ENCODE data around the gene CFL1. TPM values are rescaled to one million over a fixed set of nuclear protein-coding genes. Genes with fewer than 3 reads are reported as not detected.

The CFL1 gene
- total and polyA plus RNA-seq, 10 of the 15 experiments (the other 5 are each of a cell fraction or from before 2014, with no cell fraction given), result 164 to 2,994 (median 1,500) TPM

DNA sequence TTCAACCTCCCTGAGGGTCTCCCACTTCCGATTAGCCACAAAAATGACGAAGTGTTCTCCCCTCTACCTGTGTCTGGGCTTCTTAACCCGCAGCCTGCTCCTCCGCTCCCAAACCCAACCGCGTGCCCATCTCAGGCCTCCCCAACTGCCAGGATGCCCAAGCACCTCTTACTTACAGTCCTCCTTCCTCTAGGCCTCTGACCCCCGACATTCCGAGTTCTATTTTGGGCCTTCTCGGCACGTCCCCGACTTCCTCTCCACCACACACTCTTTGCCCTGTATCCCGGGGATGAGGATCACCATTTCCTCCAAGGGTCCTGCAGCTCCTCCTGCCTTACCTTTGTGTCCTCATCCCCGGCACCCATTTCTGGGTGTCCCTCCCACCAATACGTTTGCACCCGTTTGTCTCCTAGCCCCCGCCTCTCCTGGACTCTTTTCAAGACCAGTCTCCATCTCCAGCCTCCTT lies 1.9 kb upstream of the CFL1 start (continued):
- TF ChIP-seq, protein P1, sequence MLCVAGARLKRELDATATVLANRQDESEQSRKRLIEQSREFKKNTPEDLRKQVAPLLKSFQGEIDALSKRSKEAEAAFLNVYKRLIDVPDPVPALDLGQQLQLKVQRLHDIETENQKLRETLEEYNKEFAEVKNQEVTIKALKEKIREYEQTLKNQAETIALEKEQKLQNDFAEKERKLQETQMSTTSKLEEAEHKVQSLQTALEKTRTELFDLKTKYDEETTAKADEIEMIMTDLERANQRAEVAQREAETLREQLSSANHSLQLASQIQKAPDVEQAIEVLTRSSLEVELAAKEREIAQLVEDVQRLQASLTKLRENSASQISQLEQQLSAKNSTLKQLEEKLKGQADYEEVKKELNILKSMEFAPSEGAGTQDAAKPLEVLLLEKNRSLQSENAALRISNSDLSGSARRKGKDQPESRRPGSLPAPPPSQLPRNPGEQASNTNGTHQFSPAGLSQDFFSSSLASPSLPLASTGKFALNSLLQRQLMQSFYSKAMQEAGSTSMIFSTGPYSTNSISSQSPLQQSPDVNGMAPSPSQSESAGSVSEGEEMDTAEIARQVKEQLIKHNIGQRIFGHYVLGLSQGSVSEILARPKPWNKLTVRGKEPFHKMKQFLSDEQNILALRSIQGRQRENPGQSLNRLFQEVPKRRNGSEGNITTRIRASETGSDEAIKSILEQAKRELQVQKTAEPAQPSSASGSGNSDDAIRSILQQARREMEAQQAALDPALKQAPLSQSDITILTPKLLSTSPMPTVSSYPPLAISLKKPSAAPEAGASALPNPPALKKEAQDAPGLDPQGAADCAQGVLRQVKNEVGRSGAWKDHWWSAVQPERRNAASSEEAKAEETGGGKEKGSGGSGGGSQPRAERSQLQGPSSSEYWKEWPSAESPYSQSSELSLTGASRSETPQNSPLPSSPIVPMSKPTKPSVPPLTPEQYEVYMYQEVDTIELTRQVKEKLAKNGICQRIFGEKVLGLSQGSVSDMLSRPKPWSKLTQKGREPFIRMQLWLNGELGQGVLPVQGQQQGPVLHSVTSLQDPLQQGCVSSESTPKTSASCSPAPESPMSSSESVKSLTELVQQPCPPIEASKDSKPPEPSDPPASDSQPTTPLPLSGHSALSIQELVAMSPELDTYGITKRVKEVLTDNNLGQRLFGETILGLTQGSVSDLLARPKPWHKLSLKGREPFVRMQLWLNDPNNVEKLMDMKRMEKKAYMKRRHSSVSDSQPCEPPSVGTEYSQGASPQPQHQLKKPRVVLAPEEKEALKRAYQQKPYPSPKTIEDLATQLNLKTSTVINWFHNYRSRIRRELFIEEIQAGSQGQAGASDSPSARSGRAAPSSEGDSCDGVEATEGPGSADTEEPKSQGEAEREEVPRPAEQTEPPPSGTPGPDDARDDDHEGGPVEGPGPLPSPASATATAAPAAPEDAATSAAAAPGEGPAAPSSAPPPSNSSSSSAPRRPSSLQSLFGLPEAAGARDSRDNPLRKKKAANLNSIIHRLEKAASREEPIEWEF (IDR thresholded peaks at IDR 0.05; ENCODE audit: insufficient replicate concordance, low read depth, low read length), result no peak
- TF ChIP-seq MTA3 (IDR thresholded peaks at IDR 0.05; ENCODE audit: borderline replicate concordance, low read length) (no peak), SUPT20H (IDR thresholded peaks at IDR 0.05; ENCODE audit: borderline replicate concordance, control insufficient read depth, low read depth, low read length) (no peak), IRF4 (IDR thresholded peaks at IDR 0.05; ENCODE audit: low read depth, low read length) (no peak), HDAC6 (IDR thresholded peaks at IDR 0.05; ENCODE audit: unreplicated experiment) (no peak), ZZZ3 (IDR thresholded peaks at IDR 0.05; ENCODE audit: control insufficient read depth, insufficient read length, low read depth) (no peak), STAT1 (conservative IDR thresholded peaks at IDR 0.05) (no peak), POLR2AphosphoS5 (IDR thresholded peaks at IDR 0.05; ENCODE audit: low read length) (peak; percentile 87)
- TF ChIP-seq, protein P2, sequence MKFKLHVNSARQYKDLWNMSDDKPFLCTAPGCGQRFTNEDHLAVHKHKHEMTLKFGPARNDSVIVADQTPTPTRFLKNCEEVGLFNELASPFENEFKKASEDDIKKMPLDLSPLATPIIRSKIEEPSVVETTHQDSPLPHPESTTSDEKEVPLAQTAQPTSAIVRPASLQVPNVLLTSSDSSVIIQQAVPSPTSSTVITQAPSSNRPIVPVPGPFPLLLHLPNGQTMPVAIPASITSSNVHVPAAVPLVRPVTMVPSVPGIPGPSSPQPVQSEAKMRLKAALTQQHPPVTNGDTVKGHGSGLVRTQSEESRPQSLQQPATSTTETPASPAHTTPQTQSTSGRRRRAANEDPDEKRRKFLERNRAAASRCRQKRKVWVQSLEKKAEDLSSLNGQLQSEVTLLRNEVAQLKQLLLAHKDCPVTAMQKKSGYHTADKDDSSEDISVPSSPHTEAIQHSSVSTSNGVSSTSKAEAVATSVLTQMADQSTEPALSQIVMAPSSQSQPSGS (IDR thresholded peaks at IDR 0.05; ENCODE audit: low read length), result no peak
- TF ChIP-seq, protein P3, sequence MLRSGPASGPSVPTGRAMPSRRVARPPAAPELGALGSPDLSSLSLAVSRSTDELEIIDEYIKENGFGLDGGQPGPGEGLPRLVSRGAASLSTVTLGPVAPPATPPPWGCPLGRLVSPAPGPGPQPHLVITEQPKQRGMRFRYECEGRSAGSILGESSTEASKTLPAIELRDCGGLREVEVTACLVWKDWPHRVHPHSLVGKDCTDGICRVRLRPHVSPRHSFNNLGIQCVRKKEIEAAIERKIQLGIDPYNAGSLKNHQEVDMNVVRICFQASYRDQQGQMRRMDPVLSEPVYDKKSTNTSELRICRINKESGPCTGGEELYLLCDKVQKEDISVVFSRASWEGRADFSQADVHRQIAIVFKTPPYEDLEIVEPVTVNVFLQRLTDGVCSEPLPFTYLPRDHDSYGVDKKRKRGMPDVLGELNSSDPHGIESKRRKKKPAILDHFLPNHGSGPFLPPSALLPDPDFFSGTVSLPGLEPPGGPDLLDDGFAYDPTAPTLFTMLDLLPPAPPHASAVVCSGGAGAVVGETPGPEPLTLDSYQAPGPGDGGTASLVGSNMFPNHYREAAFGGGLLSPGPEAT (IDR thresholded peaks at IDR 0.05; ENCODE audit: low read depth), result no peak
- TF ChIP-seq, protein P4, sequence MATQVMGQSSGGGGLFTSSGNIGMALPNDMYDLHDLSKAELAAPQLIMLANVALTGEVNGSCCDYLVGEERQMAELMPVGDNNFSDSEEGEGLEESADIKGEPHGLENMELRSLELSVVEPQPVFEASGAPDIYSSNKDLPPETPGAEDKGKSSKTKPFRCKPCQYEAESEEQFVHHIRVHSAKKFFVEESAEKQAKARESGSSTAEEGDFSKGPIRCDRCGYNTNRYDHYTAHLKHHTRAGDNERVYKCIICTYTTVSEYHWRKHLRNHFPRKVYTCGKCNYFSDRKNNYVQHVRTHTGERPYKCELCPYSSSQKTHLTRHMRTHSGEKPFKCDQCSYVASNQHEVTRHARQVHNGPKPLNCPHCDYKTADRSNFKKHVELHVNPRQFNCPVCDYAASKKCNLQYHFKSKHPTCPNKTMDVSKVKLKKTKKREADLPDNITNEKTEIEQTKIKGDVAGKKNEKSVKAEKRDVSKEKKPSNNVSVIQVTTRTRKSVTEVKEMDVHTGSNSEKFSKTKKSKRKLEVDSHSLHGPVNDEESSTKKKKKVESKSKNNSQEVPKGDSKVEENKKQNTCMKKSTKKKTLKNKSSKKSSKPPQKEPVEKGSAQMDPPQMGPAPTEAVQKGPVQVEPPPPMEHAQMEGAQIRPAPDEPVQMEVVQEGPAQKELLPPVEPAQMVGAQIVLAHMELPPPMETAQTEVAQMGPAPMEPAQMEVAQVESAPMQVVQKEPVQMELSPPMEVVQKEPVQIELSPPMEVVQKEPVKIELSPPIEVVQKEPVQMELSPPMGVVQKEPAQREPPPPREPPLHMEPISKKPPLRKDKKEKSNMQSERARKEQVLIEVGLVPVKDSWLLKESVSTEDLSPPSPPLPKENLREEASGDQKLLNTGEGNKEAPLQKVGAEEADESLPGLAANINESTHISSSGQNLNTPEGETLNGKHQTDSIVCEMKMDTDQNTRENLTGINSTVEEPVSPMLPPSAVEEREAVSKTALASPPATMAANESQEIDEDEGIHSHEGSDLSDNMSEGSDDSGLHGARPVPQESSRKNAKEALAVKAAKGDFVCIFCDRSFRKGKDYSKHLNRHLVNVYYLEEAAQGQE (IDR thresholded peaks at IDR 0.05; ENCODE audit: low read depth, low read length), result no peak
- TF ChIP-seq, protein P5, sequence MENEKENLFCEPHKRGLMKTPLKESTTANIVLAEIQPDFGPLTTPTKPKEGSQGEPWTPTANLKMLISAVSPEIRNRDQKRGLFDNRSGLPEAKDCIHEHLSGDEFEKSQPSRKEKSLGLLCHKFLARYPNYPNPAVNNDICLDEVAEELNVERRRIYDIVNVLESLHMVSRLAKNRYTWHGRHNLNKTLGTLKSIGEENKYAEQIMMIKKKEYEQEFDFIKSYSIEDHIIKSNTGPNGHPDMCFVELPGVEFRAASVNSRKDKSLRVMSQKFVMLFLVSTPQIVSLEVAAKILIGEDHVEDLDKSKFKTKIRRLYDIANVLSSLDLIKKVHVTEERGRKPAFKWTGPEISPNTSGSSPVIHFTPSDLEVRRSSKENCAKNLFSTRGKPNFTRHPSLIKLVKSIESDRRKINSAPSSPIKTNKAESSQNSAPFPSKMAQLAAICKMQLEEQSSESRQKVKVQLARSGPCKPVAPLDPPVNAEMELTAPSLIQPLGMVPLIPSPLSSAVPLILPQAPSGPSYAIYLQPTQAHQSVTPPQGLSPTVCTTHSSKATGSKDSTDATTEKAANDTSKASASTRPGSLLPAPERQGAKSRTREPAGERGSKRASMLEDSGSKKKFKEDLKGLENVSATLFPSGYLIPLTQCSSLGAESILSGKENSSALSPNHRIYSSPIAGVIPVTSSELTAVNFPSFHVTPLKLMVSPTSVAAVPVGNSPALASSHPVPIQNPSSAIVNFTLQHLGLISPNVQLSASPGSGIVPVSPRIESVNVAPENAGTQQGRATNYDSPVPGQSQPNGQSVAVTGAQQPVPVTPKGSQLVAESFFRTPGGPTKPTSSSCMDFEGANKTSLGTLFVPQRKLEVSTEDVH (IDR thresholded peaks at IDR 0.05; ENCODE audit: low read depth, partially characterized antibody), result no peak

Data from GM12878 (cell line).